Measurements from ENCODE around the gene ATP5MC3. TPM values are rescaled to one million over a fixed set of nuclear protein-coding genes. Genes with fewer than 3 reads are reported as not detected.

The ATP5MC3 gene
- total RNA-seq, 4 donors from 2014 or later = 123 to 141 (median 133) TPM

DNA sequence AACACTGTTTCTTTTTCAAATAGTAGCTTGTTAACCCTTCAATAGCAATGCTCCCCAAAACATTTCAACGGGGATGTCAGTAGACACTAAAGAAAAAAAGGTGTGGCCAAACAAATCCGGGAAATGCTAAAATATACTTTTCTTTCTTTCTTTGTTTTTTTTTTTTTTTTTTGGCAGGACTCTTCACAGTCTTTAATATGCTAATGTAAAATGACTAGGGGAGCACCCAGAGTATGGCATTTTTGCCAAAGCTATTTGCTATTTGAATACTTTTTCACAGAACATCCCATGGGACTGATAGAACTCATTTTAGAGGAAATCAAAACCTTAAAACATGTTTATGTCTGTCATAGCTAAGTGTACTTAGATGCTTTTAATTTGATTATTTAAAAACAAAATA is 45.6 kb downstream of the ATP5MC3 start:
- intact Hi-C loops (cut with DNase I) = no loop called here
- no peak overlapping the region for H3K27ac ChIP-seq (replicated peaks in 1 of 4)
- H3K4me3 ChIP-seq = no peak overlapping the region
- no peaks in the 10 kb centered on the region for H3K9me3 ChIP-seq
- no peak for DNase-seq (ENCODE audit: extremely low spot score)
- TF ChIP-seq POLR2A (IDR thresholded peaks at IDR 0.05; ENCODE audit: low read depth) (no peak), EP300 (IDR thresholded peaks at IDR 0.05) (no peak), POLR2AphosphoS5 (IDR thresholded peaks at IDR 0.05) (no peak)
- TF ChIP-seq, protein P1, sequence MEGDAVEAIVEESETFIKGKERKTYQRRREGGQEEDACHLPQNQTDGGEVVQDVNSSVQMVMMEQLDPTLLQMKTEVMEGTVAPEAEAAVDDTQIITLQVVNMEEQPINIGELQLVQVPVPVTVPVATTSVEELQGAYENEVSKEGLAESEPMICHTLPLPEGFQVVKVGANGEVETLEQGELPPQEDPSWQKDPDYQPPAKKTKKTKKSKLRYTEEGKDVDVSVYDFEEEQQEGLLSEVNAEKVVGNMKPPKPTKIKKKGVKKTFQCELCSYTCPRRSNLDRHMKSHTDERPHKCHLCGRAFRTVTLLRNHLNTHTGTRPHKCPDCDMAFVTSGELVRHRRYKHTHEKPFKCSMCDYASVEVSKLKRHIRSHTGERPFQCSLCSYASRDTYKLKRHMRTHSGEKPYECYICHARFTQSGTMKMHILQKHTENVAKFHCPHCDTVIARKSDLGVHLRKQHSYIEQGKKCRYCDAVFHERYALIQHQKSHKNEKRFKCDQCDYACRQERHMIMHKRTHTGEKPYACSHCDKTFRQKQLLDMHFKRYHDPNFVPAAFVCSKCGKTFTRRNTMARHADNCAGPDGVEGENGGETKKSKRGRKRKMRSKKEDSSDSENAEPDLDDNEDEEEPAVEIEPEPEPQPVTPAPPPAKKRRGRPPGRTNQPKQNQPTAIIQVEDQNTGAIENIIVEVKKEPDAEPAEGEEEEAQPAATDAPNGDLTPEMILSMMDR (IDR thresholded peaks at IDR 0.05) = no peak
- H3K27me3 ChIP-seq = no peaks in the 10 kb centered on the region
- 71% methylated on average over 2 of the region's 2 CpGs for WGBS
- peaks cover 4 to 16% (median 9%) of the 10 kb centered on the region in 4 donors for H3K36me3 ChIP-seq
- H3K4me1 ChIP-seq = peaks cover 7 to 38% (median 22%) of the 10 kb centered on the region in 4 donors

DNA sequence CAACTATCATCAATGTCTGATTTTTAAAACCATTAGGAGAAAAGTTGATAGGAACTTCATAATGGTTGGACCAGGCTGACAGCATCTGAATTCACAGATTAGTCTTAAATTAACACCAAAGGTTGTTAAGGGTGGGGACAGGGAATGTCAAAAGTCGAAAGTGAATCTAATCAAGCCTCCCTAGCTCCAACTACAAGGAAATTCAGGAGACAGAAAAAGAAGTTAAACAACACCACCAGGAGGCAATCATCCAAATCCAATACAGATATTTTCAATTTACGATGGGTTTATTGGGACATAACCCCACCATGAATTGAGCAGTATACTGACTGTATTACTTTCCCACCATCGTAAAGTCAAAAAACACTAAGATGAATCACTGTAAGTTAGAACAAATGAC is 46.3 kb downstream of the ATP5MC3 start:
- TF ChIP-seq, protein P1 (IDR thresholded peaks at IDR 0.05) = no peak
- TF ChIP-seq EP300 (IDR thresholded peaks at IDR 0.05) (no peak), POLR2AphosphoS5 (IDR thresholded peaks at IDR 0.05) (no peak), POLR2A (IDR thresholded peaks at IDR 0.05; ENCODE audit: low read depth) (no peak)

DNA sequence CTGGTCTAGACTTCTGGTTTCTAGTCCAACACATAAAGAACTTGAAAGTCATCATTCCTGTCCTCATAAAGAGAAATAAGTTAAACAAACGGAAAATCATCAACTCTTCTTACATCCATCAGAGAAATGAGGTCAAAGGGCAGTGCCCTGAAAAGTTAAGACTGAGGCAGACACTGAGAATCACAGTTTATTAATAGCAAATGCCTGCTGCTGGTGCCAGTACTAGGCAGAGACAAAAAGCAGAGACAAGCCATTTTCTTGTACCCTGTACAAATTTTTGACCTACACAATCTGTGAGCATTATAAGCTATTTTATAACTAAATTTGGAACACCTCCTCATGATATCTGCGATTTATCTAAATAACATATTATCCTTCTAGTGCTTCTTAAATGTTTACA is 50.3 kb downstream of the ATP5MC3 start:
- H3K9me3 ChIP-seq = no peaks in the 10 kb centered on the region
- no peak overlapping the region for H3K27ac ChIP-seq (replicated peaks in 1 of 4)
- H3K36me3 ChIP-seq = peaks cover 4 to 39% (median 12%) of the 10 kb centered on the region in 4 donors
- H3K4me3 ChIP-seq = no peak overlapping the region
- TF ChIP-seq POLR2AphosphoS5 (IDR thresholded peaks at IDR 0.05) (no peak), EP300 (IDR thresholded peaks at IDR 0.05) (no peak), POLR2A (IDR thresholded peaks at IDR 0.05; ENCODE audit: low read depth) (no peak)
- TF ChIP-seq, protein P1 (IDR thresholded peaks at IDR 0.05) = no peak
- 59% methylated on average over 2 of the region's 2 CpGs for WGBS
- H3K4me1 ChIP-seq = peaks cover 7 to 20% (median 7%) of the 10 kb centered on the region in 4 donors
- DNase-seq (ENCODE audit: extremely low spot score) = no peak
- intact Hi-C loops (cut with DNase I) = no loop called here
- H3K27me3 ChIP-seq = no peaks in the 10 kb centered on the region

More for the DNA sequence above, 46.3 kb downstream of the ATP5MC3 start:
- Histone ChIP-seq H3K27ac (replicated peaks in 1 of 4) (no peak overlapping the region), H3K36me3 (peaks cover 4 to 16% (median 9%) of the 10 kb centered on the region in 4 donors), H3K9me3 (no peaks in the 10 kb centered on the region), H3K4me3 (no peak overlapping the region), H3K27me3 (no peaks in the 10 kb centered on the region), H3K4me1 (peaks cover 7 to 33% (median 19%) of the 10 kb centered on the region in 4 donors)
- intact Hi-C loops (cut with DNase I) = no loop called here
- 93% methylated on average over 3 of the region's 3 CpGs for WGBS
- no peak for DNase-seq (ENCODE audit: extremely low spot score)

DNA sequence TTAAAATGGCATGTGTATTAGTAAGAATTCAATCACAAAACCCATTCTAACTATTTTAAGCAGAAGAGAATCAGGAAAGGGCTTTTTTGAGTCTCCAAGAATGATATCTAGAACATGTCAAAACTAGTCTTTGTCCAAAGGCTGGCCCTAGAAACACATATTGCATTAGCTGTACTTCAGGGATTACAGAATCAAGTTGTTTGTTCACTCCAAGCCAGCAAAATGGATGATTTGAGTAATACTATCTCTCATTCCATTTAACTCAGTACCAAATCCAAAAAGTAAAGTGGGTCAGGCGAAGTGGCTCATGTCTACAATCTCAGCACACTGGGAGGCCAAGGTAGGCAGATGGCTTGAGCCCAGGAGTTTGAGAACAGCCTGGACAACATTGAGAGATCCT is 54.8 kb downstream of the ATP5MC3 start:
- no peaks in the 10 kb centered on the region for H3K9me3 ChIP-seq
- WGBS = 100% methylated on average over 1 of the region's 1 CpG
- TF ChIP-seq, protein P1 (IDR thresholded peaks at IDR 0.05) = no peak
- TF ChIP-seq POLR2A (IDR thresholded peaks at IDR 0.05; ENCODE audit: low read depth) = no peak
- TF ChIP-seq EP300 (IDR thresholded peaks at IDR 0.05) = no peak
- no peak for TF ChIP-seq POLR2AphosphoS5 (IDR thresholded peaks at IDR 0.05)
- H3K4me3 ChIP-seq = no peak overlapping the region
- peaks cover 0 to 23% (median 12%) of the 10 kb centered on the region in 4 donors for H3K4me1 ChIP-seq
- H3K27me3 ChIP-seq = no peaks in the 10 kb centered on the region
- no peak overlapping the region for H3K27ac ChIP-seq (replicated peaks in 1 of 4)
- H3K36me3 ChIP-seq = peaks cover 0 to 24% (median 3%) of the 10 kb centered on the region in 4 donors
- intact Hi-C loops (cut with DNase I) = no loop called here
- DNase-seq (ENCODE audit: extremely low spot score) = no peak

Small RNA genes within 50 kb of the gene (small RNA-seq; reads per million reads assigned to genes)
- gene MIR933 = 0 reads per million in 3 donors

Other genes starting within 250 kb of the ATP5MC3 start
- 10 to 100 TPM; 23.2 to 32.3 (median 29.8) TPM for gene CHN1, start 176.3 kb downstream of the ATP5MC3 start, total RNA-seq
- 10 to 100 TPM; 36.5 to 48.6 (median 43.5) TPM for gene ATF2, start 13.5 kb downstream of the ATP5MC3 start, total RNA-seq